Activated CD4-positive, CD25-positive, alpha-beta regulatory T cell treated with anti-CD3 and anti-CD28 coated beads, Interleukin-2, amount 50 U/mL, for 16 hours (primary cell): Measurements from ENCODE around the gene SIRPA.

Source experiments
- DNase-seq: peaks from one replicate; pipeline ENCODE4 v3.0.0-alpha.2; 2020; ENCODE audit warnings: low read depth, low spot score

Gene SIRPA

DNA sequence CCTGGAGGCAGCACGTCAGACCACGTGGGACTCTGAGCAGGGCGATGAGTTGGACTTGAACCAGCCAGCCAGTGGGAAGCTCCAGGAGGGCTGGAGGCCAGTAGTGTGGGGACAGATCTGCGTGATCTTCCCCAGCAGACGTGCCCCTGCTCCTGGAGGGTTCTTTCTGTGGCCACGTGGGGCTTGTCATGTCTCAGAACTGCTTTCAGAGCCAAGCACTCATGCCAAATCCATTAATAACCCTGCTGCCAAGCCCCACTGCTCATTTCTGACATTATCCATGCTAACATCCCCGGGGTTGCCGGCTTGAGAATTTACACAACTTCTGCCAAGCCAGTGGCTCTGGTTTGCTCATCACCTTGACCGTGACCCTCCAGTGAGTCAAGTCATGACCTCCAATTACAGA lies 38.3 kb downstream of the SIRPA start:
- DNase-seq, result no peak

DNA sequence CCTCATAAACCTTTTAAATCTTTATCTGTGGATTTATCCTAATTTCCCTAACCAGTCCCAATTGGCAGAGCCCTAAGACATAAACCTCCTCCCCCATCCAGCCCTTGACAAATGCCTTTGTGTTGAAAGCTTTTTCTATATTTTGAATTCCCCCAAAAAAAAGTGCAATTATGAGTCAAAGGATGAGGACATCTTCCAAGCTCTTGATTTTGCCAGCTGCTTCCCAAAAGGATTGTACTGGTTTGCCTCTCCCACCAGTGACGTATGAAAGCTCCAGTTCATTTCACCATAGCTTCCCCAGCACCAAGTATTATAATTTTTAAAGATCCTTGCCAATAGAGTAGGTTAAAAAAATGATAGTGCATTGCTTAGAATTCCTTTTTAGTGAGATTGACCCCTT lies 38.9 kb downstream of the SIRPA start:
- no peak for DNase-seq

DNA sequence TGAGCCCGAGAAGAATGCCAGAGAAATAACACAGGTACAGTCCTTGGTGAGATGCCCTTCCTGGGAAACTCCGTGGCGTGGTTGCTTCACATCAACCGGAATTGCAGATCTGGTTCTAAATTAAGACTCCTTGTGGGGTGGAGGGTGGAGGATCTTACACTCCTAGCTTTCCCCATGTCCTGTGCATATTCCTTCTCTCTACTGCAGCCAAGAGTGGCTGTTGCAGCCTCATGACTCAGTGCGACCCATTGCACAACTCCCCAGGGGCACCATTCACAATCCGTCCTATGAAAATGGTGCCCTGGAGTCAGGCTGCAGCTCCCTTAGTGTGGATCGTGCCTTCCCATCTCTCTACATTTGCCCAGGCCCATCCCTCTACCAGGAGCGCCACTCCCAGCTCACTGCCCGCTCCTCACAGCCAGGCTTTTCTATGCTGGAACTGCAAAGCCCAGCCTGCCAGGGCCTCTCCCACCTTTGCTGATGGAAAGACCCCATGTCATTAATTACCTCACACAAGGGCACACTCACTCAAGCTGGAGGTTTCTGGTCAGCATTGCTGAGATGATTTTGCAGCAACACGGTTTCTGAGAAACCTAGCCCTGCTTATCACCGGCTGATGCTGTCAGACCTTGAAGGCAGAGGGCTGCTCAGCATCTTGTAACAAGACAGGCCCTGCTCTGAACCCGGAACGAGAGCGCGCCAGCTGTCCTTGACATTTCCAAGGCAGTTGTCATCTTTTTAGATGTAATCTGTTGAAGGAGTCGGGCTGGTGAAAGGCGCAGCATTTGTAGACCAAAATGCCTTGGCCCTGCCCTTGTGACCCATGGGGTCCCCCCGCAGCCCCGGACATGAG lies 39.7 kb downstream of the SIRPA start:
- no peak for DNase-seq

DNA sequence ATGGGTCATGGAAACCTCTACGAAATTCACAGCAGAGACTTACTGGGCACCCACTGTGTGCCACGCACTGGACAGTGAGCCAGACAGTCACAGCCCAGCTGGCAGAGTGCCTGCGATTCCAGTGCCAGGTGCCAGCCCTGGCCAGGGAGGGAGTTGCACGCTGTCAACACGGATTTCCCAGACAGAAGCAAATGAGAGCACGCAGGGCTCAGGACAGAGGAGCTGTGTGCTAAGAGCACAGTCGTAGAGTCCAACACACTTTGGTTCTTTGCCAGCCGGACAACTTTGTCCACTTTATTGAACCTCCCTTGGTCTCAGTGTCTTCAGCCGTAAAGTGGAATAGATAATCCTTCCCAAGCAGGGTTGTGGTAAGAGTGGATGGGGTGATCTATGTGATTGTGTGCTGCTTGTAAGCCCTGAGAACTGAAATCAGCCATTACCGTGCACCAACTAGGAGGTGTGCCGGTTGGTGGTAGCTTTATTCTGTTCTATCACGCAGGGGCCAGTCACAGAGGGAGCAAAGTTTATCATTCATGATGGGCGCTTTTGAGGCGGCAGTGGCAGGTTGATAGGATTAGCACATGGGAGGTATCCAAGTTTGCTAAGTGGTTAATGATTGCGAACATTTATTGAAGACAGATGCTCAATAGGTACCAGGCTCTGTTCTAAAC lies 40.6 kb downstream of the SIRPA start:
- DNase-seq, result no peak

DNA sequence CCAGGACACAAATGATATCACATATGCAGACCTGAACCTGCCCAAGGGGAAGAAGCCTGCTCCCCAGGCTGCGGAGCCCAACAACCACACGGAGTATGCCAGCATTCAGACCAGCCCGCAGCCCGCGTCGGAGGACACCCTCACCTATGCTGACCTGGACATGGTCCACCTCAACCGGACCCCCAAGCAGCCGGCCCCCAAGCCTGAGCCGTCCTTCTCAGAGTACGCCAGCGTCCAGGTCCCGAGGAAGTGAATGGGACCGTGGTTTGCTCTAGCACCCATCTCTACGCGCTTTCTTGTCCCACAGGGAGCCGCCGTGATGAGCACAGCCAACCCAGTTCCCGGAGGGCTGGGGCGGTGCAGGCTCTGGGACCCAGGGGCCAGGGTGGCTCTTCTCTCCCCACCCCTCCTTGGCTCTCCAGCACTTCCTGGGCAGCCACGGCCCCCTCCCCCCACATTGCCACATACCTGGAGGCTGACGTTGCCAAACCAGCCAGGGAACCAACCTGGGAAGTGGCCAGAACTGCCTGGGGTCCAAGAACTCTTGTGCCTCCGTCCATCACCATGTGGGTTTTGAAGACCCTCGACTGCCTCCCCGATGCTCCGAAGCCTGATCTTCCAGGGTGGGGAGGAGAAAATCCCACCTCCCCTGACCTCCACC lies 42.2 kb downstream of the SIRPA start:
- no peak for DNase-seq

DNA sequence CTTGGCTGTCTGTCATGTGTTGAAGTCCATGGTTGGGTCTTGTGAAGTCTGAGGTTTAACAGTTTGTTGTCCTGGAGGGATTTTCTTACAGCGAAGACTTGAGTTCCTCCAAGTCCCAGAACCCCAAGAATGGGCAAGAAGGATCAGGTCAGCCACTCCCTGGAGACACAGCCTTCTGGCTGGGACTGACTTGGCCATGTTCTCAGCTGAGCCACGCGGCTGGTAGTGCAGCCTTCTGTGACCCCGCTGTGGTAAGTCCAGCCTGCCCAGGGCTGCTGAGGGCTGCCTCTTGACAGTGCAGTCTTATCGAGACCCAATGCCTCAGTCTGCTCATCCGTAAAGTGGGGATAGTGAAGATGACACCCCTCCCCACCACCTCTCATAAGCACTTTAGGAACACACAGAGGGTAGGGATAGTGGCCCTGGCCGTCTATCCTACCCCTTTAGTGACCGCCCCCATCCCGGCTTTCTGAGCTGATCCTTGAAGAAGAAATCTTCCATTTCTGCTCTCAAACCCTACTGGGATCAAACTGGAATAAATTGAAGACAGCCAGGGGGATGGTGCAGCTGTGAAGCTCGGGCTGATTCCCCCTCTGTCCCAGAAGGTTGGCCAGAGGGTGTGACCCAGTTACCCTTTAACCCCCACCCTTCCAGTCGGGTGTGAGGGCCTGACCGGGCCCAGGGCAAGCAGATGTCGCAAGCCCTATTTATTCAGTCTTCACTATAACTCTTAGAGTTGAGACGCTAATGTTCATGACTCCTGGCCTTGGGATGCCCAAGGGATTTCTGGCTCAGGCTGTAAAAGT lies 43.5 kb downstream of the SIRPA start:
- no peak for DNase-seq

DNA sequence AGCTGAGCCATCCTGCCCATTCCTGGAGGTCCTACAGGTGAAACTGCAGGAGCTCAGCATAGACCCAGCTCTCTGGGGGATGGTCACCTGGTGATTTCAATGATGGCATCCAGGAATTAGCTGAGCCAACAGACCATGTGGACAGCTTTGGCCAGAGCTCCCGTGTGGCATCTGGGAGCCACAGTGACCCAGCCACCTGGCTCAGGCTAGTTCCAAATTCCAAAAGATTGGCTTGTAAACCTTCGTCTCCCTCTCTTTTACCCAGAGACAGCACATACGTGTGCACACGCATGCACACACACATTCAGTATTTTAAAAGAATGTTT lies 44.0 kb downstream of the SIRPA start:
- DNase-seq, result no peak

DNA sequence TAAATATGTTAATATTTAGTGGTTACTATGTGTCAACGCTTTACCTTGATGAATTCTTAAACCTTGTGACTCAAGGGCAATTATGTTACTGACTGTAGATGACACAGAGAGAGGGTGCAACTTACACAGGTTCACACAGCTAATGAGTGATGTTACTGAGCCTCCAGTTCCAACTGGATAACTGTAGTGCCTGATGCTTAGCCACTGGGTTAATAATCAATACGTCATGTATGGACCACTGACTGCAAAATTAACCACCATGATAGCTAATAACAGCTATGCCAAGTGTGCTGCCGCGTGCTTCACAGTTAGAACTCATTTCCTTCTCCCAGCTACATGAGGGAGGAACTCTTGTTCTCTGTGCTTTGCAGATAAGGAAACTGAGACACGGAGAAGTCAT lies 45.4 kb downstream of the SIRPA start:
- no peak for DNase-seq

DNA sequence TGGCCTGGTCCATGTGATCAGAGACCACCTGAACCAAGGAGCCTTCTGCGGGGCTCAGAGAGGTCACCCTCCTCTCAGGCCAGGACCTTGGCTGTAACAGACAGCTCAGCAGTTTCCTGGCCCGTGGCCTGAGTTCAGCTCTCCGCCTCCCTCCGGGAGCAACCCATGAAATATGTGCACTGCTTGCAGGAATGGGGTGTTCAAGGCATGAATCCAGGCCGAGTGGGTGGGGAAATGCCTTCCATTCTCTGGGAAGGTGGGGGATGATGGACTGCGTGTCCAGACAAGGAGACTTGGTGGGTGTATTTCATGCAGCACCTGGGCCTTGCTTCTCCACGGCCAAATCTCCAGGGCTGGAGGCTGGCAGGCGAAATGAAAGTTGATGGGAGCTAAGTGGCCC lies 46.0 kb downstream of the SIRPA start:
- no peak for DNase-seq

DNA sequence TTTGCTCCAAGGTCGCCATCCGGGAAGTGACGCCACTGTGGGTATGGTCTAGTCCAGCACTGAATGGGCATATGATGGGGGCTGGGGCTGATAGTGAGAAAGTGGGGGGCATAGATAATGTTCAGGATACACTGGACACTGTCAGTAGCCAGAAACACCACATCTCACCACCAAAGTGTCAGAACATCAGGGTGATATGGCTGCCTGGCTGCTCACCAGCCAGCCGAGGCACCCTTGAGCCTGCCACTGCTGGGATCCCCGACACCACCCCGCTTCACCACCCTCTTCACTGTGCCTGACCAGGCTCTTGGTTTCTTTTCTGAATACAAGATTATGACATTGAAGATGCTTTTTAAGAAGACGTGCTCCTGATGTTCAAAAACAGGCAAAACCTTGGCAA lies 46.9 kb downstream of the SIRPA start:
- DNase-seq, result no peak

DNA sequence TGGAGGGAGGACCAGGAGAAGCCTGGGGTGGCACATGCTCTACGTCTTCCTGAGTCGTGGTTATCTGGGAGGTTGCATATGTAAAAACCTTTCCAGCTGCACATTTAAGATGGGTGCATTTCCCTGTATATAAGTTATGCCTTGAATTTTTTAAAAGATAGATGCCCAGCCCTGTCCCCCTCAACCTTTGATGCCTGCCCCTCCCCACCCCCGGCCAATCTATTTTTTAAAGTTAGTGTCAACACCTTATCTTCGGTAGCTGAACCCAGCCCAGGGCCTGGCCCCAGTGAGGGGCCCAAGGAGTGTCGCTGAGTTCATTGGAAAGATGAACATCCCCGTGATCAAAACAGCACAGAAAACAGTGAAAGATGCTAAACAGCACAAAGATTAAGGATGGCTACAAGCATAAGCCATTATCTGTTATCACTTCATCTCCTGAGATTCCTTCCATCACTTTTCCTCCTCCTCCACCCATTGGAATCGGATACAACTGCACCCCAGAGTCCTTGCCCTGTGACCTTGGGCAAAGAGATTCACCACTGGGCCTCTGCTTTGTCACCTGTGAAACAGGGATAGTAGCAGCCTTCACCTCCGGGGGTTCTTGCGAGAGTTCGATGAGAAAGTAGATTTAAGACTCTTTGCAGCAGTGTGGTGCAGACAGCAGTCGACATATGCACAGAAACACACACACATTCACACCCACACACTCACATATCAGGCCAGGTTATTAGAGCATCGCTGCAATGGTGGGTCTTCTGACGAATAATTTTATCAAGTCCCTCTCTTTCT lies 47.5 kb downstream of the SIRPA start:
- no peak for DNase-seq

DNA sequence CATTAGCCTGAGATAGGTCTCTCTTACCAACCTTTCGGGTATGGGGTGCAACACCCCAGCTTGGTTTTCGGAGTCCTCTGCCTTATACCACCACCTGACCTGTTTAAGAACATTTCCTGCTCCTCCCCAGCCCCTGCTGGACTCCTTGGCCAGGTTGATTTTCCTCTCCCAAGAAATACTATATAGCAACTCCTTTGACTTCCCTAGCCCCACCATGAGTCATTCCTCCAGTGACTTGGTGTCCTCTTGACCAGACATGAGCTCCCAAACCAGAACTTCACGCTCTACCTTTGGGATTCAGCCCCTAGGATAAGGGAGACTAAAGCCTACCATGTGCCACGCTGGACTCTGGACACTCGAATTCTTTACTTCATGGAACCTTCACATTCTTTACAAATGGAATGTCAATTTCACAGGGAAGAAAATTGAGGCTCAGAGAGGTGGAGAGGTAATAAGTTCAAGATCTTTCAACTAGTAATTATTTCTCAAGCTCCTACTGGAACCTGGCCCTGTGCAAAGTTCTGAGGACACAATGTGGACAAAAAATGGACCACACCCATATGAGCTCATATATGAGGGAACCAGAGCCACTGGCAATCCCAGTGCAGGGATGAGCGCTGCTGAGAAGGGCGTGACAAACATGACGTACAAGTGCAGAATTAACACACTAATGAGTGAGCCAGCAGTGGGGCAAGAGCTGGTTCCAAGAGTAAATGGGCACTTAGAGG lies 48.2 kb downstream of the SIRPA start:
- DNase-seq, result no peak

DNA sequence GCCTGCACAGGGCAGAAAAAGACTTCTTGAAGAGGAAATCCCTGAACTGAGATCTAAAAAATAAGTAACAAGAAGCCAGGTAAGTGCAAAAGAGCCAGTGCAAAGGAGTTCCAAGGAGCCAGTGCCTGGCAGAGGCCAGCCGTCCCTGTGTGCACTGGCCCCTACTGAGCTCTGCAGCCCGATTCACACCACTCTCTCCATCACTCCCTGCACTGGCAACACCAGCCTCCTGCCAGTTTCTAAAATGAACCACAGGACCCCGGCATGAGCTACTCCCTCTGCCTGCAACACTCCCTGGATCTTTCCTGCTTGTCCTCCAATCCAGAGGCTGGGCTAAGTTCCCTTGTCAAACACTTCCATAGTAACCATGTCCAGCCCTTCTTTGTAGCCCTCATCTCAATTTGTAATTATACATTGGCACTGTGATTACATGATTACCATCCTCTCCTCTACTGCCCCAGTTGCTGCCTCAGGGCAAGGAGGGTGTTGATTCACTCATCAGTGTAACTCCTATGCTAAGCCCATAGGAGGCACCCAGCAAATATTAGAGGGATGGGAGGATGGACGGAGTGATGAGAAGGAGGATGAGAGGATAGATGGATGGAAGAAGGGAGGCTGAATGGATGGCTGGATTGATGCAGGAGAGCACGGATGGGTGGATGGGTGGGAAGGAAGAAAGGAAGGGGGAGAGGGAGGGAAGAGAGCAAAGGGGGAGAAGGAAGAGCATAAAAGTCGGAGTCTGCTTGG lies 49.3 kb downstream of the SIRPA start:
- no peak for DNase-seq

DNA sequence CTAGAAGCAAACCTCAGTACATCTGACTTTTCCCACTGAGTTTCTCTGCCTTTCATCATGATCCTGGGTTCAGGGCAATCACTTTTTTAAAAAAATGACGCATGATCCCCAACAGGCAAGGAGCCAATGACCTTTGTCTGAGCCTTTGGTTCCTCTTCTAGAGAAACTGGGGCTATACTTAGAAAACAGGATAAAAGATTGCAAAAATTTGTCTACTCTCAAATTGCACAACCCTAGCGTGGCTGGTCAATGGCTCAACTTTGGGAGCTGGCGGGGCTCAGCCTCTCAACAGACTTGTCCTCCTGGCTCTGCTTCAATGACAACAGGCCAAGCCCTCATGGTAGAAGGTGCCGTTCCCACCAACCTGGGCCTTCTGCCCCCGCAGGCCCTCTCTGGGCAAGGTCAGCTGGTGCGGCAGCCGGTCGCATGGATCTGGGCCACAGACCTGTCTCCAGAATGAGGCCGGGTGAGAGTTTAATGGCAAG lies 50.0 kb downstream of the SIRPA start:
- no peak for DNase-seq

DNA sequence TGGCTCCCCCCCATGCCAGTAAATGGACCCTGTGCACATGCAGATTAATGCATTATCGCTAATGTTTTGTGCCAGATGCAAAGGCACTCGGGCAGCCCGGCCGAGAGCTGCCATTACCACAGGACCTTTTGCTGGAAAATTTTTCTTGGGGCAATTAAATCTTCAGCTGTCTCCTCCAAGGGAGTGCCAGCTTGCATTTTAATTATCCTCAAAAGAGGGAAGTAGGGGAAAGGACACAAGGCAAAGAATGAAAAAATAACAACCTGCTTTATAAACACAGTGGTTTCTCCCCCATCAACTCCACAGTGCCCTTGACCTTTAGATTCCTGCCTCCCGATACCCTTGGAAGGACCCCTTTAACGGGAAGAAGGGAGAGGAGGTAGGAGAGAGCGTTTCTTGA lies 50.5 kb downstream of the SIRPA start:
- DNase-seq, result no peak

DNA sequence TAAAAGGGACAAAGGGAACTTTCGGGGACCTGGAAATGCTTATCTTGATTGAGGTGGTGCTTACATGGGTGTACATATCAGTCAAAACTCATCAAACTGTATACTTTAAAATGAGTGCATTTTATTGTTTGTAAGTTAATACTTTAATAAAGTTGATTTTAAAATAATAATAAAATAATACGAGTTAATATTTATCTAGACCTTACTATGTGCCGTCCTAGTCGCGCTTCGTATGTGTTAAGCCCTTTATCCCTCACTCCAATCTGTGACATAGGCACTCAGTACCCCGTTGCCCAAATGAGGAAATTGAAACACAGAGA lies 51.2 kb downstream of the SIRPA start:
- DNase-seq, result no peak

DNA sequence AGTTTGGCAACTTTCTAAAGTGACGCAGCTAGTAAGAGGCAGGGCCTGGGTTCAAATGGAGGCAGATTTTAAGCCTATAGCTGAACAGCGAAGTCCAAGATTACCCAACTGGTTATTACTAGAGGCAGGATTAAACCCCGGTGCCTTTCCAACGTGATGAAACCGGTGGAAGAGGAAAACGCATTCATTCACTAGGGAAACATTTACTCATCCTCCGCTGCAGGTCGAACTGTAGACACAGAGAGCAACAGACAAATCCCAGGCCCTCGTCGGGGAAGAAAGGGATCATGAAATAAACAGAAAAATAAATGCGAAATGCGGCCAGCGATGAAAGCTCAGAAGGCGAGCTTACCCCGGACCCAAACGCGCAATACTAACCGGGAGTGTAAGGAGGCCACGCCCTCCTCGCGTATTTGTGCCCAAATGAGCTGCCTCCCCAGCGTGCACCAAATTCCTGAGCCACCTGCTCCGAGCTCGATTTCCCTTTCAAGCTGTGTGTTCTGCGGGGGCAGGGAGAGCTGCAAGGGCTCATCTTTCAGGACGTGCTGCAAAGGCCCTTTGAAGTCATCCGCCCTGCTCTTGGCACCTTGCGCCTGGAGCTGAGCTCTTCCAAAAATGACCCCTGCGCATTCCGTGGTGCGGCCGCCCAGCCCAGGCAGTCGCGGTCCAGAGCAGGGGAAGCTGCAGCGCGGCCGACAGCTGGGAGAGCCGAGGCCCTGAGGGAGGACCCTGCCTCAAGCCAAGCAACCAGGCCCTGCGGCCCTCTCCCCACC lies 51.7 kb downstream of the SIRPA start:
- DNase-seq, result no peak

DNA sequence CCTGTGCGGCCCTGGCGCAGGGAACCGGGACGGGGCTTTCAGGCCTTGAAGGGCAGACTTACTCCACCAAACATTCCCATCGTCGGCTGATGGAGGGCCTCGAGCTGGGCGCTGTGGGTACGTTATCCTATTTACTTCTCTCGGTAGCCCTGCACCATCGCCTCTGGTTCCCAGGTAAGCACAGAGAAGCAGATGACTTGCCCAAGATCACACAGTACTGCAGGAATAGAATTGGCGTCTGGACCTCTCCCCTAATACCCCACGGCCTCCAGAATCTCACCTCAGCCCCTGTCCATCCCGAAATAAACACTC lies 52.3 kb downstream of the SIRPA start:
- no peak for DNase-seq

DNA sequence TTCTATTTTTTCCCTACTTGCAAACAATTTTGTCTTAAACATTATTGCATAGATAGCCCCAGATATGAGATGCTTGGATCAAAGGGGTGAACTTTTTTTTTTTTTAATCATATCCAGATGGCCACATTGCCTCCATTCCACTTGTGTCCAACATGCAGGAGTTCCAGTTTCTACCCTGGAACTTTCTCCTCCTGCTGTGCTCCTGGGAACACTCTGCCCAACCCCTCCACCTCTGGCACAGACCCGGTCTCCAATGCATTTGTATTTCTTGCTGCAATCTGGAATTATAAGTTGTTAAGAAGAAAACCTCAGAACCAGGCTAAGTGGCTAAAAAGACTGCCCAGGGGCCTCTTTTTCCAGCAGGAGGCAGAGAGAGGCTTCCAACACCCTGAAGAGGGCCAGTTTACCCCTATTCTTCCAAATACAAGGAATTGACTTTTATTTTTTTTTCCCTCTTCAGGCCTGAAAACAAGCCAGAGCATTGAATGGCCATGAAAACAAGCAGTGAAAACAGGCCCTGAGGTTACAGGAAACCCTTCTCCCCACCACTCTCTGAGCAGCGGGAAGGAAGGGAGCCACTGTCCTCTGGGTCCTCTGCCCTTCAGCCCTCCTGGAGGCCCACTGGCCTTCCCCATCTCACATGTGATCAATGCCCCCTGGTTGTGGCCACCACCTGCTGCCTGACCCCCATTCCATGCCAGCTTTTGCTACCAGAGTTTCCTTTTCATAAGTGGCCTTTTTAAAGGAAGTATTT lies 54.3 kb downstream of the SIRPA start:
- no peak for DNase-seq
